GM19372 (cell line): Measurements from ENCODE around the gene GPBAR1.
A peak's percentile ranks its signal among the peaks of the same experiment; 100 is the strongest.
"Not testable (repeated sequence)": the region's sequence is repeated elsewhere in the genome, so short reads cannot be mapped to it uniquely, and the experiment has no call there.

Experiments
- ATAC-seq: cut with Tn5 transposase; IDR thresholded peaks from one replicate; pipeline ENCODE4 v1.9.1; 2021; ENCODE audit warnings: mild to moderate bottlenecking, low read depth, moderate library complexity; ENCODE audit not compliant: unreplicated experiment

Gene GPBAR1

GRCh38 chr2:218266316-218266979 lies 5.6 kb downstream of the GPBAR1 start:
- ATAC-seq: no peak

- ATAC-seq: no peak
Measured at GRCh38 chr2:218267259-218267658, 6.4 kb downstream of the GPBAR1 start.

DNA sequence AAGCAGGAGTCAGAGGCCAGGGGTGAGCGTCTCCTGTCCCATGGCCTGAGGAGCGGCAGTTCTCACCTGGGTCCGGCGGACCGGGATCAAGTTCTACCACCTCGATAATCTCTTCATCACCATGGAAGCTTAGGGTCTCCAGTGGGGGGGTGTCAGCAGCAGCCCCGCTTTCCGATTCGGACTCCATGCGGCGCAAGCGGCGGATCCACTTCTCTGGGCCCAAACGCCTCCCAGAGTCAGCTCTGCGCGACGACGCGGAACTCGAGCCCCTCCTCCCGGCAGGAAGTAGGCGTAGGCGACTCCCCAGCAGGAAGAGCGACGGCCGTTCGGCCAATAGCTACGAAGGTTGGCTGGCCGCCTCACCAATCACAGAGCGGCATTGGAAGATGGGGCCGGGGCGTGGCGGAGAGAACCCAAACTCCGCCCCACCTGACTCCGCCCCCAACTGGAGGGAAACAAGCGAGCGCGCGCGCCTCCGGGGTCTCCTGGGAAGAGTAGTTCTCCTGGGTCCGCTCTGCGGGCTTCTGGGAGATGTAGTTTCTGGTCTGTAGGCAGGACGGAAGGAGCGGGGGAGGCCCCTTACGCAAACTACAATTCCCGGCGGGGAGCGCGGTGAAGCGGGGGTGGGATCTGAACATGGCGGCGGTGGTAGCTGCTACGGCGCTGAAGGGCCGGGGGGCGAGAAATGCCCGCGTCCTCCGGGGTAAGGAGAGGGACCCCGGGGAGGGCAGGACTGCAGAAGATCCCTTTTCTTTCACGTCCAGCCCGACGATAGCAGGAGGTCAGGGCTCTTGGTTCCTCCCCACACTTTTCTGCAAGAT lies 9.3 kb downstream of the GPBAR1 start, which contains the start of the genes AAMP and PNKD:
AAMP (minus strand) TSS at position 238 of the 821 bp plus-strand sequence; CDS start at position 187, 51 bp downstream.
PNKD (plus strand) TSS at position 620 of the 821 bp plus-strand sequence; CDS start at position 637, 17 bp downstream.
- ATAC-seq: peak; percentile 92

GRCh38 chr2:218270721-218271486 lies 10.1 kb downstream of the GPBAR1 start:
- ATAC-seq: no peak

- no peak for ATAC-seq
Measured at GRCh38 chr2:218271487-218271797, 10.6 kb downstream of the GPBAR1 start.

DNA sequence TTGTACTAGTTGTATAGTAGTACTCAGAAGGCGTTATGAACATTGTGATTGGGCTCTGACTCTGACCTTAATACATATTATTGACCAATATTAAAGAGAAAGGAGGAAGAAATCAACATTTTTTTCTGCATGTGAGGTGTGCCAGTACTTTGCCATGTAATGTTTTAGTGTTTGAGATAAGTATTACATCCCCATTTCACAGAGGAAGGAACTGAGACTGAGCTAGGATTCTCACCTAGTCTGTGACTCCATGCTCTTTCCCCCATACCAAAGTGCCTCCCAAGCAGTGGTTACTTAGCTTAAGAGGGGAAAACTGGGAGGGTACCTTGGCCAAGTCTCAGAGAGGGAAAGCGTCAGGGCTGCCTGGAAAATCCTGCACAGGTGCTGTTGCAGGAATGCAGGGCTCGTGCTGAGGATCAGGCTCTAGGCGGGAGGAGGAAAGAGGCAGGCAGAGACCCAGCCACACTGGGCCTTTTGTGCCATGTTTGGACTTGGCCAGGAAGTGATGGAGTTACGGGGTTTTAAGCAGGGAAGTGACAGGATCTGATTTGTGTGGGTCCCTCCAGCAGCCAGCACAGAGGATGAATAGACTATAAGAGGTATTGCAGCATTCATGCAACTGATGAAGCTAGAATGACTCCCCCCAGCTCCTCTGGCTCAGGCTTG lies 11.2 kb downstream of the GPBAR1 start:
- no peak for ATAC-seq

- peak; percentile 21 for ATAC-seq
Measured at GRCh38 chr2:218272531-218273212, 11.9 kb downstream of the GPBAR1 start.

DNA sequence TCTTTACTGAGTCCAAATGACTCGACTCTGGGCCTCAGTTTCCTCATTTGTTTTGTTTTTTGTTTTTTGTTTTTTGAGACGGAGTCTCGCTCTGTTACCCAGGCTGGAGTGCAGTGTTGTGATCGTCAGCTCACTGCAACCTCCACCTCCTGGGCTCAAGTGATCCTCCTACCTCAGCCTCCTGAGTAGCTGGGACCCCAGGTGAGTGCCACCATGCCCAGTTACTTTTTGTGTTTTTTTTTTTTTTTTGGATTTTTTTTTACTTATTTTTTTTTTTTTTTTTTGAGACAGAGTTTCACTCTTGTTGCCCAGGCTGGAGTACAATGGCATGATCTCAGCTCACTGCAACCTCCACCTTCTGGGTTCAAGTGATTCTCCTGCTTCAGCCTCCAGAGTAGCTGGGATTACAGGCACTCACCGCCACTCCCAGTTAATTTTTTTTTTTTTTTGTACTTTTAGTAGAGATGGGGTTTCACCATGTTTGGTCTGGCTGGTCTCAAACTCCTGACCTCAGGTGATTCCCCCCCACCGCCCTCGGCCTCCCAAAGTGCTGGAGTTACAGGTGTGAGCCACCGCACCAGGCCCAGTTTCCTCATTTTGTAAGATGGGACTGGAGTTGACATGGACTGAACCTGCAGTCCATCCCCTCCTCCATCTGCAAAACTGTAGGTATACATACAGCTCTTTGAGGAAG lies 12.5 kb downstream of the GPBAR1 start:
- not testable (repeated sequence) for ATAC-seq

DNA sequence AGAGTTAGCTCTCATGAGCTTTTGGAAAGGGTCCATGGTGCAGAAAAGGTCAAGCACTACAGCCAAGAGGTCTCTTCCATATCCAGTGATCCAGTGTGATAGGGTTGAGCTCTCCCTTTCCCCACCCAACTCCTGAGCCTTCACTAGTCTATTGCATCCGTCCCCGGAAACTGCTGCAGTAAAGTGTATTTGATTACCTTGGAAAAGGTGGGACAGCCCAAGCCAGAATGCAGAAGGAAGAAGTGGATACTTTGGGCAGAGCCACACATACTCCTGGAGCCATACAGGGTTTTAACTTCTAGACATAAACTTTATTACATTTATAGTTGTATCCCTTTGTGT lies 13.1 kb downstream of the GPBAR1 start:
- ATAC-seq: no peak

GRCh38 chr2:218274586-218274985 lies 13.8 kb downstream of the GPBAR1 start:
- no peak for ATAC-seq

DNA sequence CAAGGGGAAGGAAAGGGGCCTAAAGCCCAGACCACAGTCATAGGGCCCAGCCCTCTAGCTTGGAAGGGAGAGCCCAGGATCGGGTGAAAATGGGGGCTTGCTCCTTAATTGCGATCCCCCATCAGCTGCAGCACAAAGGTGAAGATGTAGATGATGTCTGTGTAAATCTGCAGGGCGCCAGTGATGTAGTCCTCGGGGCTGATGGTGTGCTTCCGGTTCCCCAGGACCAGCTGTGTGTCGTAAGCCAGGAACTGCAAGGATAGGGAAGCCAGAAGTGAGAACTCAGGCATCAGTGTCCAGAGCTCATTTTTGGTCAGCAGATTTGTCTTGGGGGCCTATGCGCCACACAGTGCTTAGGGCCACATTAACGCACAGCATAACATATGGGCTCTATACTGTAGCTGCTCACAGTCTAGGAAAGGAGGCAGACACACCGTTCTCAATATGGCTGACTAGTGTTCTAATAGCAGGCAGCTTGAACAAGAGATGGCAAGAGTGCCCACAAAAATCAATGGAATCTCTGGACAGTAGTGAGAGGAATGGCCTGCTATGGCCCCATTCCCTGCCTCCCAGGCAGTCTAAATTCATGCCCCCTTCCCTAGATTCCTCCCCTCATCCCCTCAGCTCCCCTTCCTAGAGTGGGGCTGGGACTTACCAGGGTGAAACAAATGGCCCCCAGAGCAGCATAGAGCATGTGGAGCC lies 14.7 kb downstream of the GPBAR1 start:
- ATAC-seq: no peak

- no peak for ATAC-seq
Measured at GRCh38 chr2:218276986-218277755, 16.4 kb downstream of the GPBAR1 start.

- ATAC-seq: no peak
Measured at GRCh38 chr2:218277921-218278320, 17.1 kb downstream of the GPBAR1 start.

GRCh38 chr2:218278531-218279360 lies 17.9 kb downstream of the GPBAR1 start:
- ATAC-seq: no peak

- no peak for ATAC-seq
Measured at GRCh38 chr2:218280260-218280870, 19.6 kb downstream of the GPBAR1 start.

DNA sequence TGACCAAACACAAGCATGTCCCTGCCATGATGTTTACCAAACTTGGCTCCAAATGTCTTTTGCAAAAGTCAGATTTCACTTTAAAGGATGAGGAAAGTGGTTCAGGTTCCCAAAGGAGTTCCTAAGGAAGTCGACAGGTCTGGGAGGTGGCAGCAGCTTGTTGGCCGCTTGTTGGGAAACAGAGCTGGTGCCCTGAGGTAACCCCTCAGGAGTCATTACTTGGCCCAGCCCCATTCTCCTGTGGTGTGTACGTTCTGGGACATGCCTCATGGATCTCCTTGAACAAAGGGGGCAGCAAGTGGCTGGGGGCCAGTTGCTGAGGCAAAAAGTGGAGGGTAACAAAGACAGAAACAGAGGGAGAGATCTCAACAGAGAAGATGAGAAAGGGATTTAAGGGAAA lies 20.6 kb downstream of the GPBAR1 start:
- ATAC-seq: no peak
